NCI-H524 (cell line): ENCODE data around the gene CCHCR1.

Source experiments
- DNase-seq, 2 experiments: peaks; one replicate each; lab custom pipeline; 2025; lab: John Stamatoyannopoulos, UW

Gene CCHCR1

GRCh38 chr6:31162463-31163165 is 5.0 kb upstream of the CCHCR1 start:
- no peak for DNase-seq

- DNase-seq = no peak
Observed at GRCh38 chr6:31161216-31162126, 3.9 kb upstream of the CCHCR1 start.

GRCh38 chr6:31158863-31159855 is 1.6 kb upstream of the CCHCR1 start:
- DNase-seq = peak in 1 of 2 experiments; percentile 34

GRCh38 chr6:31158140-31158862 is 699 bp upstream of the CCHCR1 start, which contains the start of gene TCF19:
Gene TCF19 (plus strand): TSS chr6:31158589. CDS start chr6:31159470, 881 bp downstream.
- DNase-seq = peak; percentile 98 to 99

- no peak for DNase-seq
Observed at GRCh38 chr6:31156641-31157040, 961 bp downstream of the CCHCR1 start.

GRCh38 chr6:31154436-31154835 is 3.2 kb downstream of the CCHCR1 start:
- no peak for DNase-seq

GRCh38 chr6:31152781-31153180 is 4.8 kb downstream of the CCHCR1 start:
- no peak for DNase-seq

GRCh38 chr6:31149827-31150447 is 7.7 kb downstream of the CCHCR1 start:
- no peak for DNase-seq

GRCh38 chr6:31145386-31145785 is 12.2 kb downstream of the CCHCR1 start:
- no peak for DNase-seq

- DNase-seq = no peak
Observed at GRCh38 chr6:31144970-31145340, 12.6 kb downstream of the CCHCR1 start.

- peak in 1 of 2 experiments; percentile 3 for DNase-seq
Observed at GRCh38 chr6:31144296-31144969, 13.2 kb downstream of the CCHCR1 start.

- no peak for DNase-seq
Observed at GRCh38 chr6:31143148-31143547, 14.5 kb downstream of the CCHCR1 start.

- peak; percentile 19 to 58 for DNase-seq
Observed at GRCh38 chr6:31142361-31142761, 15.2 kb downstream of the CCHCR1 start.

GRCh38 chr6:31140643-31141042 is 17.0 kb downstream of the CCHCR1 start:
- no peak for DNase-seq

- no peak for DNase-seq
Observed at GRCh38 chr6:31139599-31139998, 18.0 kb downstream of the CCHCR1 start.

- DNase-seq = no peak
Observed at GRCh38 chr6:31138982-31139381, 18.6 kb downstream of the CCHCR1 start, which contains the start of gene PSORS1C2. Gene PSORS1C2 (minus strand): TSS chr6:31139066. CDS start chr6:31139026, 40 bp downstream.

GRCh38 chr6:31135710-31136109 is 21.9 kb downstream of the CCHCR1 start:
- DNase-seq = no peak

- DNase-seq = no peak
Observed at GRCh38 chr6:31132806-31133205, 24.8 kb downstream of the CCHCR1 start.

- no peak for DNase-seq
Observed at GRCh38 chr6:31131595-31131994, 26.0 kb downstream of the CCHCR1 start.

GRCh38 chr6:31130751-31131150 is 26.9 kb downstream of the CCHCR1 start:
- no peak for DNase-seq
